HCEC 1CT (cell line): Measurements from ENCODE around the gene TIMM22.

Experiments
- DNase-seq: peaks from one replicate; pipeline ENCODE4 v3.0.0-alpha.2; 2017

TIMM22 gene

DNA sequence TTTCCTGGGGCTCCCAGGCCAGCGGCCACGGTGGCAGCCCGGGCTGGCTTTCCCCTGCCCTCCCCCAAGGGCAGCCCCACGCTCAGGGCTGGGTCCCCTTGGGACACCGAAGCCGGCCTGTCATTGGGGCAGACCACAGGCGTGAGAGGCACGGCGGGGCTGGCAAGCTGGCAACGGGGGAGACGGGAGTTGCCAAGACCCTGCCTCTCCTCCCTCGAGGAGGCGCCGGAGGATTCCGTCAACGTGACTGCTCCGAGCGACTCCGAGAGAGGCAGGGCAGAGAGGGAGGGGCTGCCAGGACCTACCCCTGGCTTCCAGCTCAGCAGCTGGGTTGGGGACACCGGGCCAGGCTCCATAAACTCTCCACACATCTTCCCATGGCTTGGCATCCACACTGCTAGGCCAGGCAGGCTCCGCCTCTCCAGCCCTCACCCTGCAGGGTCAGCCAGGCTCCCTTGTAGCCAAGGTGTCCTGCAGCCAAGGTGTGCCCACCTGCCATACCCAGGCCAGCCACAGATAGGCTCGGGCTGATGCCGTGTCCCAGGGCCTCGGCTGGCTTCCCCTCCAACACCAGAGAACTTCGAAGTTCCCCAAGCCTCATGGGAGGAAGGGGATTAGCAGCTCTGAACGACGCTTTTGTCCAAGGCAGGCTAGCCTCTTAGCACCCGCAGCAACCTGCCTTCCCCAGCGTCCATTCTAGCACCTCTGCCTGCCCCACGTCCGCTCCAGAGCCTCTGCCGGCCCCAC lies 25.5 kb downstream of the TIMM22 start:
- DNase-seq: no peak

DNA sequence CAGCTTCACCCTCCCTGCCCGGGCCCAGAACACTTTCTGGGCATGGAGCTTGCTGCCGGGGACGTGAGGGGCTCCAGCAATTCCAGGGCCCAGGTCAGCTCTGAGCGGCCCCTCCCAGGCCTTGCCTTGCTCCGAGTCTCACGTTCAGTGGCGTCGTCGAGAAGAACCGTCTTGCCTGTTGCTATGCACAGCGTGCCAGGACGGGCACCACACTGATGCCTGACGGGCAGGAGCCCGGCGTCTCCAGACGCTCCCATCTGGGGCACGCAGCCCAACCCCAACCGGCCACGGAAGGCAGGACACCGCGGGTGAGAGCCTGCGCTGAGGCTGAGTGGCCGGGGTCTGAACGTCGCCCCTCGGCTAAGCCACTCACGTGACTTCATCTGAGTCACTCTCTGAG lies 27.1 kb downstream of the TIMM22 start:
- DNase-seq: no peak

DNA sequence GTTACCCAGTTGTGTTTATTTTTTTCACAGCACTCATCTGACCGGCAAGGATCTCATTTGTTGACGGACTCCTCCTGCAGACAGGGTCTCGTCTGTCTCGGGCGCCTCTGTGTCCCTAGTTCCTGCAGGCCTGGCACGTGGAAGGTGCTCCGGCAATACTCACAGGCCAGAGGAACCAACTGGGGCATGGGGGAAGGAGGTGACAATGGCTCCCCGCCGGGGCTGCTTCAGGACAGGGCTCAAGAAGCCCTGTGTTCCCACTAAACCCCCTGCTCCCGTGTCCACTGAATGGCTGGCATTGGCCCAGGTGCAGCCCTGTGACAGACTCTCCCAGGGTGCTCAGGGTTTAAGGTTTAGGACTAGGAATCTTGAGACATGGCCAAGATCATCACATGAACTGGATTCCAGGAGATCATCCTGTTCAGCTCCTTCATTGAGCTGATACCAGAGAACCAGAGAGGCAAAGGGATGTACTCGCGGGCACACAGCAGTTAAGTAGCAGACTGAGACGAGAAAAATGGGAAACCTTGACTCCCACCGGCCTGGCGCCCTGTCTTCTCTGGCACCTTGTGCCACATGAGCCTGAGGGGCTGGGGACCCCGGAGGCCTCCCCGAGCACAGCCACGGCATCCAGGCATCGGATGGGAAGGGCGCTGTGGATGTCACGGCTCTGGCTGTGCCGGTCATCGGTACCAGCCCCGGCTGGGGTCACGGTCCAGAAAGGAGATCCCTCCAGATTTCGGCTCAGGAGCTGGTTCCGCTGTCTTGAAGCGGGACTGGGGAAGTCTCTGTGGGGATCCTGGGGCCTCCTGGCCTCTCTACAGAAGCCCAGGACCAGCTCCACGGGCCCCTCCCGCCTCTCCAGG lies 29.0 kb downstream of the TIMM22 start:
- DNase-seq: no peak

DNA sequence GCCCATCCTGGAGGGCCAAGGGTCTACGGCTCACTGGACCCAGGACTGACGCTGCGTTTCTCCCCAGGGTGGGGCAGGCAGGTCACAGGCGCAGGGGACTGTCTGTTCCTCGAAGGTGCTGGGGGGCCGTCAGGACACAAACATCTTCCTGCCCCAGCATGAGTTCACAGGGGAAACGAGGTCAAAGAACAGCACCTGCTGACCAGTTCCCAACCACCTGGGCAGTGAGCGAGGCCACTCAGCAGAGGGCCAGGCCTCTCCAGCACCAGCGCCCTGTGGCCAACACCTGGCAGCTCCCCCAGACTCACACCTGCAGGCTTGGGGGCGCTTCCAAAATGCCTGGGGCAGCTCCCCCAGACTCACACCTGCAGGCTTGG lies 29.7 kb downstream of the TIMM22 start:
- DNase-seq: no peak

DNA sequence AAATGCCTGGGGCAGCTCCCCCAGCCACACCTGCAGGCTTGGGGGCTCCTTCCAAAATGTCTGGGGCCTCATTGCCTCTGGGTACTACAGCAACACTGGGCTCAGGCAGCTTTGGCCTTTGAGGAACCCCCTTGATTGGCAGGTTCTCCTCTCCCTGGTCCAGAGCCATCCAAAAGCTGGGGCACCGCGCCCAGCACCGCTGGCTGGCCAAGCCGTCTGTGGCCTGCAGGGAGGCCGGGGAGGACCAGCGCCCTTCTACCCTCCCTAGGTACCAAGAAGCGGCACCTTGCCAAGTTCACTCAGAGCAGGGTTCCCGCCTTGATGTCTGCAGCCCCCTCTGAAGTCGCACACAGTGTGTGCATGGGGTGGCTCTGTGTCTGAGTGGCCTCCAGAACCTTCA lies 30.1 kb downstream of the TIMM22 start:
- no peak for DNase-seq

DNA sequence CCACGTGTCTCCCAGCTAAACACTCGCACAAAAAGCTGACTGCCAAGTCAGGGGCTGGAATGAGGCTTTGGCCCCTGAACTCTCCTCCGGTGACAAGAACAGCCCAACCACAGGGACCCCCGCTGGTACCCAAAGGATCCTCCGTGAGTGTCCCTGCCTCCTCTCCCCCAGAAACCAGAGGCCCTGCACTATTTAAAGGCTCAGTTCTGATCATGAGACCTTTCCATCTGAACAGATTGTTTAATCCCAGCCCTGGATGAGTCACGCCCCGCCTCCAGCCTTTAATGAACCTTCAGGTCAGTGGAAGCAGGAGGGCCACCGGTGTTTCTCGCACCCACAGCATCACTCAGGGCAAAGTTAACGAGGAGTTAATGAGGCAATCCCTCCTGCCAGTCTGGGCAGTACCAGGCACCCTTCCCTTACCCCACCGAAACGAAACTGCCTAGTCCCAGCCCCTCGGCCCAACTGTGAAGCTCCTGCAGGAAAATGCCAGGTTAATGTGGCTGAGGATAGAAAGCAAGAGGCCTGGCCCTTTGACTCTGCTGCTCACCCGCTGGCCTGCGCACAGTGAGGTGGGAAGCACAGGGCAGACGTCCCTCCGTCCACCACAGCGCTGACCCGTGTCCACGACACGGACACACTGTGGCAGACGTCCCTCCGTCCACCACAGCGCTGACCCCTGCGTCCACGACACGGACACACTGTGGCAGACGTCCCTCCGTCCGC lies 32.4 kb downstream of the TIMM22 start:
- peak; percentile 65 for DNase-seq

DNA sequence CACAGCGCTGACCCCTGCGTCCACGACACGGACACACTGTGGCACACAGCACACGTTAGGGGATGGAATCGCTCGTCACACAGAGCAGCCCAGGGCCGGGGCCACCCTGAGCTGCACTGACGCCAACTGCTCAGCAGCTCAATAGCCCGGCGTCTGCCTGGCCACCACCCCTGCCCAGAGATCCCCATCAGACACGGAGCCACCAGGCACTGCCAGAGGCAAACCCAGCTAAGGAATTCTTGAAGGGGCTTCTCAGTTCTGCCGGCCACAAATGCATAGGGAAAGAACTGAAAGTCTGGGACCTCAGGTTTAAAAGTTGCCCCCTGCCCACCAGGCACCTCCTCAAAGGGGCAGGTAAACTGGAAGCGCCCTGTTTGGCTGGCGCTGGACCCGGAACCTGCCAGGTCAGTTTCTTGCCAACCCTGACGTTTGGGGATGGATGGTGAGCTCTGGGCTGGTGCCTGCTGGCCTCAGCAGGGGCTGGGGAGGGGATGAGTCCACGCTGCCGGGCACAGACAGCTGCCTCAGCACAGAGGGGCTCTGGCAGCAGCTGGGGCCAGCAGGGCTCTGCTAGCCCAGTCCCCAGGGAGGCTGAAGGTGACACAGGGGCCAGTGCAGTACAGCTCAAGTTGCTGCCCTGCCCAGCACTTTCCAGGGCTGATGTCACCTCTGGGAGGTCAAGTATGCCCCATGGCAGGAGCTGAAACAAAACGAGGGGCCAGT lies 33.2 kb downstream of the TIMM22 start:
- DNase-seq: no peak

DNA sequence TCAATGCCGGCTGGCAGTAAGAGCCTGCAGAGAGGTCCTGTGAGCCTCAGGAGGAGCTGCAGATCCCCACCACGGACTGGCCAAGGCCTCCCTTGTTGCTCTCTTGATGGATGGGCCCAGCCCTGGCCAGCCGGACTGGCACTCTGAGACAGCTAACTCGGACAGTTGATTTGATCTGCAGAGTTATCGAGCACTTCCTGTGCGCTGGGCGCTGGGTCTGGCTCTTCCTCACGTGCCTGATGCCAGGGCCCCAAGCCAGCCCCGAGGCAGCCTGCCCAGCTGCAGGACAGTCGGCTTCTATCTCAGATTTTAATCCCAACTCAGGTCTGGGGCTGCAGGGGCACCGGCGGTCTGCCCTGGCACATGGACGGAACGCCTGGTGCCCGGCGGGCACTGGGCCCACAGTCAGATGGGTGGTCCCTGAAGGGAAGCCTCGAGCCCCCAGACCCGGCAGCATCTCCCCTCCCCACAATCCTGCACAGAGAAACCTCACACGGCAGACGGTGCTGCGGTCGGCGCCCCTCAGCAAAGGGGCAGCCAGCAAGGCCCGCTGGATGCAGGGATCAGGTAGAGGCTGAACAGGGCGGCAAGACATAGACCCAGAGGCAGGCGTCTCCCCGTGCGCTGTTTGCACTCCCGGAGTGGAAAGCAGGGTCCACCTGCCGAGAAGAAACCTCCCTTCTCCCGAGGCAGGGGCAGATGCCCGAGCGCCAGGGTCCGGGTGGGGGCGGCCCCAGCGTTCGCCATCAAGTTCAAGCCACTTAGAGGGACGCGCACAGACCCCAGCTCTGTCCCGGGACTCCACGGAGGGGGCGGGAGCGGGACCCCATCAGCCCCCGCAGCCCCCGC lies 34.0 kb downstream of the TIMM22 start:
- no peak for DNase-seq

DNA sequence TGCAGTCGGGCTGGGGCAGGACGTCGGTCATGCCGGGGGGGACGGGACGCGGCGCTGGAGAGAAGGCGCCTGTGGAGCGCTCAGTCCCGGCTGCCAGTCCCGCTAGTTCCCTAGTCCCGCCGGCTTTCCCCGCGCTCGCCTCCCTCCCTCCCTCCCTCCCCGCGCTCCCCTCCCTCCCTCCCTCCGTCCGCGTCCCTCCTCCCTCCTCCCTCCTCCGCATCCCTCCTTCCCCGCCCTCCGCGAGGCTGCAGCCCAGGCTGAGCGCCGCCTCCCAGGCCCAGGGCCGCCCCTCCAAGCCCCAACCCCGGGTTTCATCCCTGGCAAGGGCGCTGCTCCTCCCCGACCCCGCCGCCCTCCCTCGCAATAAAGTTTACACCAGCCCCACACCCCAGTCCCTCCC lies 34.8 kb downstream of the TIMM22 start:
- no peak for DNase-seq

DNA sequence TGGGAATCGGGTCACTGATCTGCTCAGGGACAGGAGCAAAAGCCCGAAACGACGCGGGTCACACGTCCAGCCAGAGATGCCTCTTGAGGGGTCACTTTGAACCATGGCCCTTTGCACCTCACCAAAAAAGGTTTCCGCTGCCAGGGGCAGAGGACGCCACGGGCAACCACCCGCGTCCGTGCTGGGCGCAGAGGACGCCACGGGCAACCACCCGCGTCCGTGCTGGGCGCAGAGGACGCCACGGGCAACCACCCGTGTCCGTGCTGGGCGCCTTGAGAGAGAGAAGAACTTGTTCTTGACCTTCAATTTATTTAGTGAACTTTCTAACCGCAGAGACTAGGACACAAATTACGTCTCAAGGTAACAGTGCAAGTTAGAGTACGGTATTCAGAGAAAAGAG lies 35.5 kb downstream of the TIMM22 start:
- no peak for DNase-seq

DNA sequence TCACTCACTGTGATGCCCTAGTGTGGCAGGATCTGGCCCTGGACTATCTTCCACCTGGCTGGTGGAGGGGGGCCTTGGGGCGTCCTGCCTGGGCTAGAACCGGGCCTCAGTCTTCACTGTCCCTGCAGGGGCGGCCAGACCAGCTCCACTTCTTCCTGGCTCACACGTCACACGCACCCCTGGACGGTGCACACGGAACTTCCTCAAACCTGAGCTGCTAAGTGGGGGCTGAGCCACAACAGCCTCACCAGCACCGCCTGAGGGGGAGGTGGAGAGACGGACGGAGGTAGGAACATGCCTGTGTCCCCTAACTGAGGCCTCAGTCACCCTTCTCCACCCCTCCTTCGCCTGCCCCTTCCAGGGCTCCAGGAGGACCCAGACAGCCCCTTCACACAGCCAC lies 36.6 kb downstream of the TIMM22 start:
- DNase-seq: no peak

DNA sequence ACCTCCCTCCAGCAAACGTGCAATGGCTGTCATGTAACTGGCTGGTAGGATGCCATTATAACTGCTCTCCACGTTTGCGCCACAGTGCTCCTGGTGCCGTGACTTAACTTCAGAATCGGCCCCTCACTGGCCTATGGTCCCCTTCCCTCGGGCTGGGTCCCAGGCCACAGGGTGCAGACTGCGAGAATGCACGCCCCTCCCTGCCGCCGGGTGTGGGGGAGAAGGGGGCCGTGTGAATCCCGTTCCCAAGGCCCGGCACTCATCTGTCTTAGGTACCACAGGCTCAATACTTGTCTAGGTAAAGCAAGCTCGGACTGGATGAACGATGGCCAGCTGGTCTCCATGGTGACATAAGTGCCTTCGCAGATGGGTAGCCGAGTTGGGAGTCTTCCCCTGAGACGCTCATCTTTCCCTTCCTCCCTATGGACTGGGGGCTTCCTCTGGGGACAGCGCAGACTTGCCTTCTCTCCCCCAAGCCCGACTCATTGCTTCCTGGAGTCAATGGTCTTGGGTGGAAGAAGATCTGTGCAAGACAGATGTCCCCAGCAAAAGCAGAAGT lies 37.8 kb downstream of the TIMM22 start:
- DNase-seq: no peak

DNA sequence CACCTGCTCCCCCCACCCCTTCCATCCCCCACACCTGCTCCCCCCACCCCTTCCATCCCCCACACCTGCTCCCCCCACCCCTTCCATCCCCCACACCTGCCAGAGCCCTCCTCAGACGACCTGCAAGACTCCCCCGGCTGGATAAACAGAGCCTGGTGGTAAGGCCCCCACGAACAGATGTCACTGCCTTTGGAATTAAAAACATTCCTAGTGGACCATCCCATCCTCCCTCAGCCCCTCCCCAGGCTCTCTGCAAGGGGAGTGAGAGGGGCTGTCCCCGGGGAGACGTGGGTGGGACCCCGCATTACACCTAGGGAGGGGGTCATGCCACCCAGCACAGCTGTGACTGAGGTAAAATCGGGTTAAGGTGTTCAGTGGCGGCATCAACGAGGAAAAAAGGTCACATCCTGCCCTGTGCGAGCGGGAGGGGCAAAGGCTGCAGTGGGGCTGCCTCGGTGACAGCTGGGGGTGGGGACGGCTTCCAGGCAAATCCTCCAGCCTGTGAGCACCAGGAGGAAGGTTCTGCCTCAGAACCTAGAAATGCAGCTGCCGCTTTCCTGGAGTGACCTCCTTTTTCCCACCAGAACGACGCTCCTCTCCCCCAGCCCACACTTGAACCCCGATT lies 38.7 kb downstream of the TIMM22 start:
- DNase-seq: no peak

DNA sequence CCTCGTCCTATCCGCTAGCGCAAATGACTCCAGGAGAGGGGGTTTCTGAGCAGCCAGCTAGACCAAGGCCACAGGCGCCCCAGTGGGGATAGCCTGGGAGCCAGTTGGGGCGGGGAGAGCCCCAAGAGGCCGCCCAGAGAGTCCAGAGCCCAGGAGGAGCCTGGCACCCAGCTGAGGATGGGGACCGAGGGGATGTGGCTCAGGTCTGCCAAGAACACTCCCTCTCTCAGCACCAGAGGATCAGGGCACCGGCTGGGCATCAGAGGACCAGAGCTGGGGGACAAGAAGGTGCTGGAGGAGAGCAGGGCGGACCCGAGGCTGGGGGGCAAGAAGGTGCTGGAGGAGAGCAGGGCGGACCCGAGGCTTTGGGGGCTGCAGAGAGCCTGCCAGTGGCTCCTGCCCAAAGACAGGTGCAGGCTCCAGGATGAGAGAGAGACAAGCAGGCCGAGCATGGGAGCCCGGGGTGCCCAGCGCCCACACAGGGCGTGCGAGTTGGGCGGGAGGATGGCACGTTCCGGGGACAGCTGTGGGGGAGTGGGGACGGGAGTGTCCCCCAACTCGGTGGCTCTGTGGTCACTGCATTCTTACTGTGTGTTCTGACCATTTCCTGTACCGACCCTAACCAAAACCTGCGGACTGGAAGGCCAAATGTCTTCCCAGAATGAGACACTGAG lies 39.4 kb downstream of the TIMM22 start:
- no peak for DNase-seq

DNA sequence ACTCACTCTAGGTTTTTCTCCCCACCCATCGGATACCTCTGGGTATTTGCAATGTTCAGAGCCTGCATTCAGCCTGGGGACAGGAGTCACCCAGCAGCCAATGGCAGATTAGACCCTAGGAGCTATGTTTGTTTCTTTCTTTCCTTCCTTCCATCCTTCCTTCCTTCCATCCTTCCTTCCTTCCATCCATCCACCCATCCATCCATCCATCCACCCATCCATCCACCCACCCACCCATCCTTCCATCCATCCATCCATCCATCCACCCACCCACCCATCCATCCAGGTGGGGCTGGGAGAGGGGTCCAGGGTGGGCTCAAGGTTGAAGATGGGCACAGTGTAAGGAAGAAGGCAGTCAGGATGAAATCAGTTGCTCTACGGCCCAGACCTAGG lies 39.9 kb downstream of the TIMM22 start:
- no peak for DNase-seq

DNA sequence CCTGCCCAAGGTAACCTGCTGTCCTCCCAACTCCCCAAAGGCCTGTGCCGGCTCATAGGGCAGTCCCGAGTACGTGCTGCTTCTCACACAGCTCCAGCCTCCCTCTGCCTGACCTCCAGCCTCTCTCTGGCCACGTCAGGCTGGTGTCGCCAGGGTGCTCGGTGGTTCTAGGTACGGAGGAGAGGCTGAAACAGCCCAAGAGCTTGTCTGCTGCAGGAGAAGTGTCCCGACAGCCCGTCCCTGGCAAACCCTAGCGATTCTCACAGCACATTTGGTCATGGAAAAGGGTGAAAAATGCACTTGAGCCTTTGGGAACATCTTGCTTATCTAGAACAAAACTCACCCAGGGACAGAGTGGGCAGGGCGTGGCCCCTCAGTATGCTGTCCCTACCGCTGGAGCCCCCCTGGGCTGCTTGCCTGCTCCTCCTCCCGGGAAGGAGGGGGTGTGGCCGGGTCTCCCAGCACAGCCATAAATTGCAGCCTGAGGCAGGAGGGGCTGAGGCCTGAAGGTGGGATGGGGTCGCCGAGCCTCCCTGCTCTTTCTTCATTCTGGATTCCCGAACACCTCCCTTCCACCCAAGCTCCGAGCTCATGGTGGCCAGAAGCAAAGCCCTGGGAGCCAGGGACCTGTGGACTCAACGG lies 40.4 kb downstream of the TIMM22 start:
- no peak for DNase-seq

DNA sequence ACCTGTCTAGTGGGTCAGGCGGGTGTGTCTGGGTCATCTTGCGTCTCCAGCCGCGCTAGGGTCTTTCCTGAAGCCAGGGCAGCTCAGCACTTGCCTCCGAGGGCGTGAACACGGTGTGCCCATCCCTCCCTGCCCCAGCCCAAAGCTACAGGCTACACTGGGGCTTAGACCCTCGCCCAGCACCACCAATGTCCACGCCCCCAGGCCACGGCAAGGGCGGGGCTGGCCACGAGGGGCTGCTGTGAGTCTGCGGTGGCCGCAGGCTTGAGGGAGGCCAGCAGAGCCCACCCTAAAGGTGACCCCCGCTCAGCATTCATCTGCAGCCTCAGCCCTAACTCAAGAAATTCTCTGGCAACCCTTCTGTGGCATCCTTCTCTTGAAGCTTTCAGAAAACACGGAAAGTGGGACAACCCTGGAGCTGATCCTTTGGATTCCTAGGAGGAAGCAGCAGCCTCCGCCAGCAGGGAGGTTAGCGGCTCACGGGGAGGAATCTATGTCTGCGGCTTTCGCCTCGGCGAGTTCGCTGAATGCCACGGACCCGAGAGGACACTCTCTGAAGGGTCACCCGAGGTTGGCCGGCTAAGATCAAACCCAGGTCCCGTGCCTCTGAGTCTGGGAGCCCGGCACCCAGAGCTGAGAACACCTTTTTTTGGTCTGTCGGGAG lies 41.7 kb downstream of the TIMM22 start:
- DNase-seq: no peak

DNA sequence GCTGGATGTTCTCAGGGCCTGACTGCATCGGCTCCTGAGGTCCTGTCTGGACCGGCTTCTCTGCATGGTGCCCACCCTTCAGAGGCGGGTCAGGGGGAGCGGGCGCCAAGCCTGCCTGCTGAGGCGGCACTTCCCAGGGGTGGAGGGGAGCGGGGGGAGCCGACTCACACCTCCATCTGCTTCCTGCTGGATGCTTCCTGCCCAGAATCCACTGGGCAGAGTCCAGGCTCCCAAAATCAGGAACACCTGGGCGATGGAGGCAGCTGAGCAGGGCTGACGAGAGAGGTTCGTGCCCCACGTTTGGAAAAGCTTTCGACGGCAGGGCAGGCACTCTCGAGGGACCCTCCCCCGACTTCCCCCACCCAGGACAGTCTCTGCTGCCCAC lies 42.2 kb downstream of the TIMM22 start:
- no peak for DNase-seq

DNA sequence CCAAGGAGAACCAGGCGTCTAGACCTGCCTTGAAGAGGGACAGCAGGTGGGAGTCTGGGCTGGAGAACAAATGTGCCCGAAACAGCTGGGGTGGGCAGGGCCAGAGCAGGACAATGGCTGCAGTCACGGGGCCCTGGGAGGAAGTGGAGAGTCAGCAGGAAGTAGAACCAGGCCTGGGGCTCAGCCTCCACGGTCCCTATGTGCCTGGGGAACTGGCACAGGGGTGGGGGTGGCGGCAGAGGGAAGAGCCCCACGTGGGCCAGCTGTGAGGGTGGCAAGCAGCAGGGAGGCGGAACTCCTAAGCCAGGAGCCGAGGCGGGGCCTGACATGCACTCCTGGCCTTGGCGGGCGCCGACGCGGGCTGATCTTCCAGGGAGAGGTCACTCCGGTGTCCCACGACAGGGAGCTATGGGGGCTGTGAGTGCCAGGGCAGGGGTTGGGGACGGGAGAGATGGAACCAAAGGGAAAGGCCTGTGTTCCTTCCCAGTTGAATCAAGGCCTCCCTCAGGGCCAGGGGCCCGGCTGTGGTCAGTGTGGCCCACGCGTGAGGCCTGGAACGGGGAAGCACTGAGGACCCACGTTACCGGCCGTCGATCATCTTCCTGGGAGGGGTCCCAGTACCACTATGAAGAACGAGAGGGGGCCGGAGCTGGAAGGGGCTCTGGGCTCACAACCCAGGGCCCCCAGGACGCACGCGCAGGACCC lies 42.7 kb downstream of the TIMM22 start:
- DNase-seq: no peak
